ENCODE data around the gene DHRS7C.

Gene DHRS7C

DNA sequence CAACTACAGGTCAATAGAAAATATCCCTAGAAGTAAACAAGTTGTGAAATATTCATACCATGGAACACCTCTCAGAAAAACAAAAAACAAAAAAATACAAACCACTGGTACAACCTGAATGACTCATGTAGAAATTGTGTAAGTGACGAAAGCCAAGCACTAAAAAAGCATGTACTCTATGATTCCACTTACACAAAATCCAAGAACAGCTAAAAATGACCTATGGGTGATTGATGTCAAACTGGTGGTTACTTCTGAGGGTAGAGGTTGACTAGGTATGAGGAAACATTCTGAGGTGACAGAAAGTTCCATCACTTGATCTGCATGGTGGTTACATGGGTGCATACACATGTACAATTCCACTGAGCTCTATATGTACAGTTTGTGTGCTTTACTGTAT is 31.1 kb downstream of the DHRS7C start:
- DNase-seq, result no peak

DNA sequence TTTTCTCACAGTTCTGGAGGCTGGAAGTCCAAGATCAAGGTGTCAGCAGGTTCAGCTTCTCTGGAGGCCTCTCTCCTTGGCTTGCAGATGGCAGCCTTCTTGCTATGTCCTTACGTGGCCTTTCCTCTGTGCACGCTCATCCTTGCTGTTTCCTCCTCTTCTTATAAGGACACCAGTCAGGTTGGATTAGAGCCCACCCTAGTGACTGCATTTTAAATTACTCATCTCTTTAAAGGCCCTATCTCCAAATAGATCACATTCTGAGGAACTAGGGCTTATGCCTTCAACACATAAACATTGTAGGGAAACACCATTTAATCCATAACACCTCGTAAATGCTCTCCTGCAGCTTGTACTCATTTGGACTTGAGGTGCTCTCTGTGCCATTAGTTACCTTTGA is 36.3 kb downstream of the DHRS7C start:
- no peak for DNase-seq

DNA sequence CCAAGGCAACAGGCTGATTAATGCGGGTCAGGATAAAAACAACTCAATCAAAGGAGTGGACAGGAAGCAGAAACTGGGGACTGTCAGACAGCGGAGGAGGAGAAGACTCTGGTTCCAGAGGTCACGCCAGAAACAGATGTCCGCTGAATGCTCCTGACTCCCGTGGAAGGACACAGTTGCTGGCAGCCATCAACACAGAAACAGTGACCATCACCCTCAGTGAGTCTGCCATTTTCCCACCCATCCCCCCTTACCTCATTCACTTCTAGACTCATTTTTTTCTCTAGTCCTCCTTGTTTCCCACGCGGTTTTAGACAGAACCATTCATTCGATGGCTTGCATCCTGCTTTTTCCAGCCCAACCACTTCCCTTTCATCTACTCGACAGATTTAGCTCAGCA is 40.9 kb downstream of the DHRS7C start:
- no peak for DNase-seq

DNA sequence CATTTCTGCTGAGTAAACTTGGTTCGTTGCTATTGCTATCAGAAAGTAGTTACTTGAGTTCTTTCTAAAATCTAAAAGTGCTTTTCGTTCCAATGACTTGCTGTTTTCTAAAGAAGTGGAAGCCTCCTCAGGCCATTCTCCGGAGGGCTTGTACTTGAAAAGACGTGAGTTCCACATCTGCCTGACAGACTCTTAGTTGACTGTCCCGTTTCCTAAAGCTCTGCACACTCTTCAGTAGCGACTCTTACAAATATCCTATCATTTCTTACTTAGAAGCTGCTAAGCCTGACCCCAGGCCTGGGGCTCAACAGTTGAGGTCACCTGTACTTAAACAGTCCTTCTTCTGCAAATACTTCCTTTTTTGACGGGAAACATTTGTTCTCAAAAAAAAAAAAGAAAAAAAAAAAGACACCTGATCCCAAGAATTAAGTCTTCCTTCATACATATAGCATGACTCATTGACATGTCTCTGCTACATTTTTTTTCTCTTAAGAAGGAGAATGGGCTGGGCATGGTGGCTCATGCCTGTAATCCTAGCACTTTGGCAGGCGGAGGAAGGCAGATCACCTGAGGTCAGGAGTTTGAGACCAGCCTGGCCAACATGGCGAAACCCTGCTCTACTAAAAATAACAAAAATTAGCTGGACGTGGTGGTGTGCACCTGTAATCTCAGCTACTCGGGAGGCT is 61.5 kb downstream of the DHRS7C start:
- DNase-seq, result no peak

DNA sequence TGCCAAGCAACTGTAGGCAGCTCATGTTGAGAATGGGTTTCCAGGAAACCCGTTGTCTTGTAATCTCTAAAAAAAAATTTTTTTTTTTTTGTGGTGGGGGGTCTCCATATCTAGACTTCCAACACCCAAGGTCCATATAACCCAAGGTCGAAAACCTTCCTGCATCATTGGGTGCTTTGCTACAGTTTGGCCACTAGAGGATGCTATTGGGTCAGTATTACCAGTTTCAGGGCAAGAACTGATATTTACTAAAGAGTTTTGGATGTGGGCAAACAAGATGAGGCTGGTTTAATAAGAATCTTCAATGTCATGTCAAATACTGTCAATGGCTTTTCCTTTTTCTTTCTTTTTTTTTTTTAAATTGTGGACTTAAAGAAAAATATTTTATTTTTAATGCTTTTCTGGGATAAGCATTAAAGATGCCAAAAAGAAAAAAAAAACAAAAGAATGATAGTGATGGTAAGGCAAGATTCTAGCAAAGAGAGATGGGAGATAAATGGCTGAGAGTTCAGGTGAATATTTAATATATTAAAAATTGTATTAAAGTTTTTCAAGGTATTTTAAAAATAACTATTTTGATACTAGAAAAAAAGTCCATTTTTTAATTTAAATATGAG is 62.2 kb downstream of the DHRS7C start:
- peak; percentile 58 for DNase-seq

DNA sequence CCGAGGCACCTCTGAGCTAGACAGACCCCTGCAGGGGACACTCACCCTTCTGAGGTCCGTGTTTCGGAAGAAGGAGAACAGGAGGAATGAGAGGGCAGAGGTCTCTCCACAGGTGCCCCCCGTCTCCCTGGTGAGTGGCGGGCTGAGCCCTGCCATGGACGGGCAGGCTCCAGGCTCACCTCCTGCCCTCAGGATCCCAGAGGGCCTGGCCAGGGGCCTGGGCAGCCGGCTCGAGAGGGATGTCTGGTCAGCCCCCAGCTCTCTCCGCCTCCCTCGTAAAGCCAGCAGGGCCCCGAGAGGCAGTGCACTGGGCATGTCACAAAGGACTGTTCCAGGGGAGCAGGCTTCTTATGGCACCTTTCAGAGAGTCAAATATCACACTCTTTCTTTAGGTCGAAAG is 62.8 kb downstream of the DHRS7C start:
- no peak for DNase-seq

DNA sequence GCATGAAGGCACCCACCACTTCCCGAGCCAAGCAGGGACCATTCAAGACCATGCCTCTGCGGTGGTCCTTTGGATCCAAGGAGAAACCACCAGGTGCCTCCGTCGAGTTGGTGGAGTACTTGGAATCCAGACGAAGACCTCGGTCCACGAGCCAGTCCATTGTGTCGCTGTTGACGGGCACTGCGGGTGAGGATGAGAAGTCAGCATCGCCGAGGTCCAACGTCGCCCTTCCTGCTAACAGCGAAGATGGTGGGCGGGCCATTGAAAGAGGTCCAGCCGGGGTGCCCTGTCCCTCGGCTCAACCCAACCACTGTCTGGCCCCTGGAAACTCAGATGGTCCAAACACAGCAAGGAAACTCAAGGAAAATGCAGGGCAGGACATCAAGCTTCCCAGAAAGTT is 63.4 kb downstream of the DHRS7C start:
- DNase-seq, result no peak

DNA sequence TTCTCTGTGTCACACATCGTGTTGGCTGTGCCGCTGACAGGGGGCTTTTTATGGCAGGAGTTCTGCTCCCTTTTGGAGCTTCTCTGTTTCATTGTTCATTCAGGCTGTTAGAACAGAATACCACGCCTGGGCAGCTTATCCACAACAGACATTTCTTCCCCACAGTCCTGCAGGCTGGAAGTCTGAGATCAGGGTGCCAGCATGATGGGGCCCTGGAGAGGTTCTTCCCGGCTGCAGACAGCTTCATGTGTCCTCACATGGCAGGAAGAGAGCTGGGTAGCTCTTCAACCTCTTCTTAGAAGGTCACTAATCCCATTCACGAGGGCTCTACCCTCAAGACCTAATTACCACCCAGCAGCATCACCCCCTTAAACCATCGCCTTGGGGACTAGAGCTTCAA is 65.1 kb downstream of the DHRS7C start:
- no peak for DNase-seq

DNA sequence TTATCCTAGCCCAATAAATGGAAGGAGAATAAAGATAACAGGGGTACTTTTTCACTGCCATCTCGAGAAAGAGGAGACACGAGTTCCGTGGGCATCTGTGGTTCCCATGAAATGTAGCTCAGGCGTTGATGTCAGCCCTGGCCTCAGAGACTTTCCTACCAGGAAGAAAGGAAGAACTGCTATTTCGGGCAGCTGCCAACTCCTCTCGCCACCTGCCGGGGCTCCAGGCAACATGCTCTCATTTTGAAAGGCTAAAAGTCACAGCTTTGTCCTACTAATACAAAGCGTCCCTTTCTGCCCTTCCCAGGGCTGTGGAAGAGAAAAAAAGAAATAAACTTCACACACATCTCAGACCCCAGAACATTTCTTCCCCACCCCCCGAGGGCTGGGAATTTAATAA is 65.8 kb downstream of the DHRS7C start:
- DNase-seq, result no peak

All from hematopoietic multipotent progenitor cell treated with erythropoietin and hydrocortisone succinate and interleukin-3 and kit ligand, for 8 days (in vitro differentiated cells).